NCI-H2107 treated with DMSO at 0.1 percent for 48 hours (cell line): ENCODE results near the gene IKBKG.
"Not testable (repeated sequence)": the region's sequence is repeated elsewhere in the genome, so short reads cannot be mapped to it uniquely, and the experiment has no call there.

ENCODE experiments used
- DNase-seq: peaks from one replicate; lab custom pipeline; 2025; ENCODE audit not compliant: unreplicated experiment; lab: John Stamatoyannopoulos, UW

Gene IKBKG

DNA sequence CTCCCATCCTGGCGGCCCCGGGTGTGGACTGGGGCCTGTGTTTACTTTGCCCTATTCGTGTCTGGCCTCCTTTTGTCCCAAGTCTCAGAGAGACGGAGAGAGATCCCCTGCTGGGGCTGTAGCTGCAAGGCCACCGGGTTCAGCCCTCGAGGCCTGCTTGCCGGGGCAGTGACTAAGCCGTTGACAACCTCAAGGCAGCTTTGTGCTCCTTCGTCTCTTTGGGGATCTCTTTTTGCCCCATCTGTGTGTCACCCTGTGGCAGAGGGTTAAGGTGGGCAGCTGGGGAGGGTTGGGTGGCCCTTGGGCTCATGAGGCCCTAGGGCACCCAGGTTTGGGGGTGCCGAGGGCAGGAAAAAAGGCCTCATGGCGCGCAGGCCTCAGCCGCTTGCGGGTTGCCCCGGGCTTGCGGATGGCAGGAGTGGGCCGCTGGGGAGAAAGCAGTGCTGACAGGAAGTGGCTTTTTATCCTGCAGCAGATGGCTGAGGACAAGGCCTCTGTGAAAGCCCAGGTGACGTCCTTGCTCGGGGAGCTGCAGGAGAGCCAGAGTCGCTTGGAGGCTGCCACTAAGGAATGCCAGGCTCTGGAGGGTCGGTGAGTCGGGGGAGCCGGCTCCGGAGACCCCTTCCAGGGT is 10.8 kb downstream of the IKBKG start:
- DNase-seq: not testable (repeated sequence)

DNA sequence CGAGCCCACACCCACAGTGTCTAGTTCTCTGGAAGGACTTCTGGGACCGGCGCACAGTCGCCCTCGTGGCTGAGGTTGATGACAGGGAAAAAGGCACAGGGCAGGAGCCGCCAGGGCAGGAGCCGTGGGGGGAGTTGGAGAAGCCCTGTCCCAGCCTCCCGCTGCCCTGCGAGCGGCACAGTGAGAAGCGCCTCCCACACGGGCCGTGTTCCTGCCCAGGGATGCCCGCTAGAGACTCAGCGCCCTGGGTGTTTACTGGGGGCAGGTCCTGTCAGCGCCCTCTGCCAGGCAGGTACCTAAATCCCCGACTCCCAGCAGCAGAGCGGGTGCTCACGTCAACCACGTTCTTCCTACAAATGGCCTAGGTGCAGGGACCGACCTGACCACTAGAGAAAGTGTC is 11.5 kb downstream of the IKBKG start:
- not testable (repeated sequence) for DNase-seq

- DNase-seq: not testable (repeated sequence)
Observed at GRCh38 chrX:154560326-154560725, 12.9 kb downstream of the IKBKG start.

DNA sequence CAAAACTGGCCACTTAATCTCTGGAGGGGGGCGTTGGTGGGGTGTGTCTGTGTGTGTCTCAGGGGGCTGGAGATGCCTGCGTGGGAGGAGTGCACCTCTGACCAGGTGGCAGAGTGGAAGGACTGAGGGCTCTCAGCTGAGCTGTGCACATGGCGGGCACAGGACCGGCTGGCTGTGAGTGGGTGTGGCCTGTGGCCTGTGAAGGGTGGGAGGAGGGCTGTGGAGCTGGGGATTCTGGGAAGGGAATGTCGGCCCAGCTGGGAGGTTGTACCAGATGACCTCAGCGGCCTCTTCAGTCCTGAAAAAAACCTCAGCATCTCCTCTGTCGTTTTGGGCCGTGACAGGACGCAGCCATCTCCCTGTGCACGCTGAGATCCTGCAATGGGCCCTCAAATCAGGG is 14.9 kb downstream of the IKBKG start:
- DNase-seq: not testable (repeated sequence)

DNA sequence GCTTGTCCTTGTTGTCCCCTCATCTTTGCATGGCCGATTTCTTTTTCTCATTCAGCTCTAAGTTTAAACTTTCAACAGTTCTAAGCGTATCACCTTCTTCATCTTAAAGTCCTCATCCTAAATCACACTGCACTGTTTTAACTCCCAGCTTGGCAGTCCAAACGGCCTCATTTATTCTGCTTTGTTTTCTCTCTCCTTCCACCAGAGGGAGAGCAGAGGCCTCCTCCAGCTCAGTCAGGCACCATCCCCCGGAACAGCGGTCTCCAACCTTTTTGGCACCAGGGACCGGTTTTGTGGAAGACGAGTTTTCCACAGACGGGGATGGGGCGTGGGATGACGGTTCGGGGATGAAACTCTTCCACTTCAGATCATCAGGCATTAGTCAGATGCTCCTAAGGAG is 22.9 kb downstream of the IKBKG start:
- DNase-seq: not testable (repeated sequence)

GRCh38 chrX:154573061-154573460 is 25.6 kb downstream of the IKBKG start:
- DNase-seq: not testable (repeated sequence)

GRCh38 chrX:154575076-154575475 is 27.7 kb downstream of the IKBKG start:
- not testable (repeated sequence) for DNase-seq

DNA sequence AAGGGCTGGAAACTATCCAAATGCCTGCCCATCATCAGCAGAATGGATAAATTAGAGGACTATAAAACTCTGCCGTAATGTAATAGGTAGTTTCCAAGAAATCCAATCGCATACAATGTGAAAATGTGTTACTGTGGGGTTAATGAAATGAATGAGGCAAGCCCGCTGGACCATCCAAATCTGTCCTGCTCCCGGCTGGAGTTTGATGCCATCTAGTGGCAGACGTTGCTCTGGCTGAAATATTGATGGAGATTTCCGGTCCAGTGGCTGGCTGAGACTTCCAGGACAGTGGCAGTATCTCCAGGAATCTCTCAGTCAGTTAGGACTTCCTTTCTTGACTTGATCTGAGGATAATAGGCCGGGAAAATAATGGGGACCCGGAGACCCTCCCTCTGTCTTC is 35.6 kb downstream of the IKBKG start:
- not testable (repeated sequence) for DNase-seq

DNA sequence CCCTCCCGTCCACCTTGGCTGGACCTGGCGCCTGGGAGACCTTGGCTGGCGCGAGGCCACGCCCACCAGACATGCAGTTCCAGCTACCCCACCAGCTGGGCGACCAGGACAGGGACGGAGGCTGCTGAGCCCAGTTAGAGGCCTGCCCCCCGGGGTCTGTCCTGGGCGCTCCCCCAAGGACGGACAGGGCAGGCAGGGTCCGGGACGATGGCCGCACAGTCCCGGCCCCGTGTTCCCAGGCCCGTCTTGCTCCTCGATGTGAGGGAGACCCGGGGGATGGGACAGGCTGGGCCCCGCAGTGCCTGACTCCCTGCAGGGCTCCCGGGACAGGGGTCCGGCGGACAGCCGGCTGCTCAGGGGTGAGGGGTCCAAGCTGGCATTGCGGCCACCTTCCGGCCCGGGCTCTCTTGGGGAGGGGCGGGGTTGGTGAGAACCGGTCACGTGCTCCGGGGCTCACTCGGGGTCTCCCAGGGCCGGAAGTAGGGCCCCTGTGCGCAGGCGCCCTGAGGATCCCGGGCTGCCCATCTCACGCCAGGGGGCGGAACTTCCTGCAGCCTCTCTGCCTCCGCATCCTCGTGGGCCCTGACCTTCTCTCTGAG is 37.3 kb downstream of the IKBKG start, which contains the start of gene CTAG1A:
Gene CTAG1A (plus strand): TSS at position 549 of the 599 bp plus-strand sequence. CDS start 74 bp downstream, outside the sequence.
- DNase-seq: not testable (repeated sequence)

DNA sequence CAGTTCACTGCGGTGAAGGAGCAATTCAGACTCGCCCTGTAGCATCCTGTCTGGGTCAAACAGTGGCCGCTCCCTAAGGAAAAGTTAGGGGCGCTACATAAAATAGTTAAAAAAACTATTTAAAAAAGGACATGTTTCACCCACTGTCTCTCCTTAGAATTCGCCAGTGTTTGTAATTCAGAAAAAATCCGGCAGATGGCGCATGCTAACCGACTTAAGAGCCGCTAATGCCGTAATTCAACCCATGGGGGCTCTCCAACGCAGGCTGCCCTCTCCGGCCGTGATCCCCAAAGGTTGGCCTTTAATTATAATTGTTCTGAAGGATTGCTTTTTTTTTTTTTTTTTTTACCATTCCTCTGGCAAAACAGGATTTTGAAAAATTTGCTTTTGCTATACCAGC is 43.0 kb downstream of the IKBKG start:
- not testable (repeated sequence) for DNase-seq

DNA sequence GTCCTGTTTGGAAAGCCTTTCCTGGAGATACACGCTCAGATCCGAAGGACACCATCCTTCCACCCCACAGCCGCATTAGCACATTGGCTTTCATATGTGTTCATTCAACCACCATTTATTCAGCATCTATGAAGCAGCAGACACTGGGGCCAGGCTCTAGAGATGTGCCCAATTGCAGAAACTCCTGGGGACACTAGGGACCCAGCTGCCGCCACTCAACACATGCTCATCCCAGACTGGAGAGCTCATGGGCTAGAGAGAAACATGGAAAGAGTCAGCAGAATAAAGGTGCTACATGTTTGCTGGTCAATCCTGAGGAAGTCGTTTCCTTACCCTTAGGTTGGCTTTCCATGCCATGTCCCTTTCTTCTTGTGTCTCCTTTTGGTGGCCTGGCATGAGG is 45.1 kb downstream of the IKBKG start:
- no peak for DNase-seq

- no peak for DNase-seq
Observed at GRCh38 chrX:154593201-154593600, 45.8 kb downstream of the IKBKG start.

DNA sequence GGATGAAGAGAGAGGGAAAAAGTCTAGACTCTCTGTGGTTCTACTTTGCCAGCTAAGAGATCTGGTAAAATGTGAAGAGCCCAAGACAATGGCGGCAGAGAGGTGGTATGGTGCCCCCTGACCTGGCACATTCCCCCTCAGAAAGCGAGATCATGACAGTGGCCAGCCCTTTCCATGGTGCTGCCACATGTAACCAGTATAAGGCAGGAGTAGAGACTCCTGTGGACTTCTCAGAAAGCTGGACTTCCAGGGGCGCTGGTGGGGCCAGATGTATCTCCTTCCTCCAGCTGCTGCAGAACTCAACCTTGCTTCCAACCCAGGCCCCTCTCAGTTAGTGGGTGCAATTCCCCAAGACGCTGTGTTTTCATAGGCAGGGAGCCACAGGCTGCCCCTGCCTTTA is 47.1 kb downstream of the IKBKG start:
- DNase-seq: no peak

- no peak for DNase-seq
Observed at GRCh38 chrX:154595559-154596249, 48.3 kb downstream of the IKBKG start.

GRCh38 chrX:154596290-154596929 is 49.0 kb downstream of the IKBKG start:
- no peak for DNase-seq

DNA sequence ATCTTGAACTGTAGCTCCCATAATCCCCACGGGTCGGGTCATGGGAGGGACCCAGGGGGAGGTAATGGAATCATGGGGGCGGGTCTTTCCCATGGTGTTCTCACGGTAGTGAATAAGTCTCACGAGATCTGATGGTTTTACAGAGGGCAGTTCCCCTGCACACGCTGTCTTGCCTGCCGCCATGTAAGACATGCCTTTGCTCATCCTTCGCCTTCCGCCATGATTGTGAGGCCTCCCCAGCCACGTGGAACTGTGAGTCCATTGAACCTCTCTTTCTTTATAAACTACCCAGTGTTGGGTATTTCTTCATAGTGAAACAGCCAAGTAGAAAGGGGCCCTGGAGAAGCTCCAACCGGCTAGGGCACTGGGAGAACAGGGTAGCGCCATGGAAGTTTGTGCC is 49.8 kb downstream of the IKBKG start:
- DNase-seq: no peak

GRCh38 chrX:154598656-154599055 is 51.2 kb downstream of the IKBKG start:
- DNase-seq: no peak

DNA sequence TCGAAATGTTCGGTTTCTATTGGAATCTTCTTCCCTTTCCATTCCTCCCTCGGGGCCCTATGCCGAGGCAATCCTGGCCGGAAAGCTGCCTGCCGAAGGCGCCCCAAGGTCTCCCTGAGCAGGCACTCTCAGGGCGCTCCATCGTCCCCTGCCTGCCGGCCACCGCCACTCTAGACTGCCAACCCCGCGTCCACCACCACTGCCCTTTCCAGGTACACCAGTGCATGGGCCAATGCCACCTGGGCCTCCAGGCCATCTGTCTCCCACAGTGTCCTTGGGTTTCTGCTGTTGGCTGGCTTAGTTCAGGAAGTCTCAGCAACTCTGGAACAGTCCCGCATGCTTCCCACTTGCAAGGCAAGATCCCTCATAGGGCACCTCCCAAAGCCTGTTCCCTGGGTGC is 52.1 kb downstream of the IKBKG start:
- no peak for DNase-seq

DNA sequence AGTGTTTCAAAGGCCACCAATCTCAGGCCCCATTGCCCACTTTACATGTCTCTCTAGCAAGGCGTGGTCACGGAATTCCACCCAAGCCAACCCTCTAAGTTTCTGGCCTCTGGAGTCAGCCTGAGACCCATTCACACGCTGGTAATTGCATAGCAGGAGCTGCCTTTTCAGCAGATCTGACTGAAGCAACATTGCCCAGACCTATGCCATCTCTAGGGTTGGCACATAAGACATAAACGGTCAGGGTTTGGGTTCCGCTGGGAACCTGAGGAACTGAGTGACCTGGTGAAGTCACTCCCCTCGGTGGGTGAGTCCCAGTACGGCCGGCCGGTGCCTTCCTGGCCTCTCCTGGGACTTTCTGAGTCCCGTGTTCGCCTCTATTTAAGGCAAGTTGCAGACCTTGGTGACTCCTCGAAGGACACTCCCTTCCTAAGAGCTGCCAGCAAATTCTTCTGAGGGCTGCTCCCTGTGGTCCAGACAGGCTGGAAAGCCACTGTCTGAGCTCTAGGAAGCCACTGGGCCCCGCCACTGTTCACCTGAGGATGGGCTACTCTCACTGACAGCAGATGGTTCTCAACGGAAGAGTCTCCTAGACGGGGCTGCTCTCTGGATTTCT is 53.4 kb downstream of the IKBKG start:
- DNase-seq: no peak

GRCh38 chrX:154602226-154602625 is 54.8 kb downstream of the IKBKG start:
- DNase-seq: no peak

DNA sequence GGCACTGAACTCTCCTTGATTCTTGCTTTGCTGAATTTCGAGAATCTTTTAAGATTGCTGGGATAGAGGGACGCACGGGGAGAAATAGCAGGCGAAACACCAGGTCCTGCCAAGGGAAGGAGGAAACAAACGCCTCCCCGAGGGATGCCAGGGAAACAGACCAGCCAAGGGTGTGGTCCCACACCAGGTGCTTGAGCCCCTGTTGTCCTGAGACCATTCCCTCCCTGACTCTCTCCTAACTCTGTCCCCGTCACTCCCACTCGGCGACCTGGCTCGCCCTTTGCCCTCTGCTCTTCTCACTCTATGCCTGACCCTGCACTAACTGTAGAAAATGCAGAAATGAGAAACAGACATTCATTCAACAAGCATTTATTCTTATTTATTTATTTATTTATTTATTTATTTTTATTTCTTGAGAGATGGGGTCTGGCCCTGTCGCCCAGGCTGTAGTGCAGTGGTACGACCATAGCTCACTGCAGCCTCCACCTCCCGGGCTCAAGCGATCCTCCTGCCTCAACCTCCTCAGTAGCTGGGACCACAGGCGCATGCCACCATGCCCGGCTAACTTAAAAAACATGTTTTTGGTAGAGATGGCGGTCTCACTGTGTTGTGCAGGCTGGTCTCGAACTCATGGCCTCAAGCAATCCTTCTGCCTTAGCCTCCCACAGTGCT is 55.5 kb downstream of the IKBKG start:
- no peak for DNase-seq
